Measurements from ENCODE around the gene CAMKK1.

The CAMKK1 gene

DNA sequence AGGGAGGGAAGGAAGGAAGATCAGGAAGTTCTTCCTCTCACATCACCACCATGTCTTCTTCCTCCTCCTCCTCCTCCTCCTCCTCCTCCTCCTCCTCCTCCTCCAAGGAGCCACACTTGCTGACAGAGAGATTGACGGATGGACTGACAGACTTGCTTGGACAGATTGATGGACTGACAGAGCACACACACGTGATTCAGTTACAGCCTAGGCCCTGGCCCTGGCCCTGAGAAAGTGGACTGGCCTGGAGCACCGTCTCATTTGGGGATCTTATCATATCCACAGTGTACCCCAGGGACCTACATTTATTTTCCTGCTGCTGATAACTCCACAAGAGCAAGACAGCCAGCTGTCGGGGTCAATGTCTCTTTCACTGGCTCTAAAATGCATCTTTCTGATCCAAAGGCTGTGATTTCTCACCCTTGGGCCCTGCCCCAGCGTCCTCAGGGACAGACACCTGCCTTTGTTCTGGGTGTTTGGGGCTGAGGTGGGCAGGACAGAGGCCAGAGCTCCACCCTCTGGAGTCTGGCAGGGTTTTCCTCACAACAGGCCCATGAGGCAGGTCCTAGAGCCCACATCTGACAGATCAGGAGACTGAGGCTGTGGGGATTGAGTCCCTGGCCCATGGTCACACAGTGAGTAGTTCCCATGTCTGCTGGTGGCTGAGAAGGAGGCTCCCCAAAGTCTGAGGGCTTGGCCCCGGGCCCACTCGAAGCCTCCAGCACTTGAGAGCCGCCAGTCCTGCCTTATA is 25.7 kb upstream of the CAMKK1 start:
- no peak for DNase-seq (ENCODE audit: low read depth in 2 of 2, low spot score in 1 of 2)

DNA sequence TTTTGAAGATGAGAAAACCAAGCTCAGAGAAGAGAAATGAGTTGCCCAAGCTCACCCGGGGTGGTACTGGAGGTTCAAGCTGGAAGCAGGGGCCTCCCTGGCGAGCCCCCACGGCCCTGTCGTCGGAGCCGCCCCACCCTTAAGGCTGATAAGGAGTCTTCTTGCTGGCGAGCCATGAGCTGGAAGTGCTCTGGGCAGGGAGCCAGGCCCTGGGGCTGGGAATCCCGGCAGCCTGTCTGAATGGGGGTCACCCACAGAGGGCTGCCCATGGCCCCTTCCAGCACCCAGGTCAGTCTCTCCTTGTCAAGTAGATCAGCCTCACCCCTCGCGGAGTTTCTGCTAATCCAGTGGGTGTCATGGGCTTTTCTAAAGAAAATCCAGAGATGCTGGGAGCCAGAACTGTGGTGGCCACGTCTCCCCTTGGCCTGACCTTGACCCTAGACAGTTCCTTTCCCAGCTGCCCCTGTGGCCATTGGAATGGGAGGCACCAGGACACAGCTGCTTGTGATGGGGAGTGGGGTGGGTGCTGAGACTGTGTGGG is 24.6 kb upstream of the CAMKK1 start:
- no peak for DNase-seq (ENCODE audit: low read depth in 2 of 2, low spot score in 1 of 2)

DNA sequence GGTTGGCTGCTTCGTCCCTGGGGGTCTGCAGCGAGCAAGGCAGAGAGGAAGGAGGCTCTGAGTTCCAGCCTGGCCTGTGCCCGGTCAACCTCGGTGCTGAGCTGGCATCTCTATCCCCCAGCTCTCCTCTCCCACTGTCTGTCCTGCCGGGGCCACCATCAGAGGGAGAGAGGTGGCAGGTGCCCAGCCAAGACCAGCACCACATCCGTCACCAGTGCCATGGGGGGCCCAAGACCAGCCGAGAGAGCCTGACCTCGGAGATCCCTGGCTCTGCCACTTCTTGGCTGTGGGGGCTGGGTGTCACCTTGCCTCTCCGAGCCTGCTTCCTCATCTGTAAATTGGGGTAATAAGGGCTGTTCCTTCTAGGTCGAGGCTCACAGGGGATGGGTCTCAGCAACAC is 24.0 kb upstream of the CAMKK1 start:
- no peak for DNase-seq (ENCODE audit: low read depth in 2 of 2, low spot score in 1 of 2)

DNA sequence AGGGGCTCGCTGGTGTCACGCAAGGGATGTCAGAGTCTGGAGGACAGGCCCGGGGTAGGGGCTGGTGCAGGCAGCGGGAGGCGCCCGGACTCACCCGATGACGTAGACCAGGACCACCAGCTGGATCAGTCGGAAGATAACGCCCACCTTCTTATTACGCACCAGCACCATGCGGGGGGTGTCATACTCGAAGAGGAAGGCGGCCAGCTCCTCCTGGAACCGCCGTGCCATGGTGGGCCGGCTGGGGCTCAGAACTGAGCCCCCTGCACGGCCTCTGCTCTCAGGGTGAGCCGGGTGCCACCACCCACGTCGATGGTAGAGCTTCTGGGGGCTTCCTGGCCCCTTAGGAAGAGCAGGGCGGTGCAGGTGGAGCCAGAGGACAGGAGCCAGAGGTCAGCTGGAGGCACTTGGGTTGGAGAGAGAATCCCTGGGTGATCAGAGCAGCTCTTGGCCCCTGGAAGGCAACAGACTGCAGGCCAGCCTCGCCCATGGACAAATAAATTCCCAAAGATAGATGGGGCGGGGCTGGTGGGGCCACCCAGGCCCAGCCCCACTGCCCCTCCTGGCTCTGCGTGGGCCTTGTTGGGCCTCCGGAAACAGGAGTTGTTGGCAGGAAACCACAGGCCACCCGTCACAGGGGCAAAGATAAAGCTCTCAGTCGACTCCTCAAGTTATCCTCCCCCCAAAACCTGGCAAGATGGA is 23.3 kb upstream of the CAMKK1 start, which contains the start of gene P2RX1:
Gene P2RX1, minus strand, starts transcription at position 471 of the 702 bp plus-strand sequence. Its CDS starts 240 bp downstream, at position 231.
- peak in 1 of 2 donors; percentile 9 for DNase-seq (ENCODE audit: low read depth in 2 of 2, low spot score in 1 of 2)

DNA sequence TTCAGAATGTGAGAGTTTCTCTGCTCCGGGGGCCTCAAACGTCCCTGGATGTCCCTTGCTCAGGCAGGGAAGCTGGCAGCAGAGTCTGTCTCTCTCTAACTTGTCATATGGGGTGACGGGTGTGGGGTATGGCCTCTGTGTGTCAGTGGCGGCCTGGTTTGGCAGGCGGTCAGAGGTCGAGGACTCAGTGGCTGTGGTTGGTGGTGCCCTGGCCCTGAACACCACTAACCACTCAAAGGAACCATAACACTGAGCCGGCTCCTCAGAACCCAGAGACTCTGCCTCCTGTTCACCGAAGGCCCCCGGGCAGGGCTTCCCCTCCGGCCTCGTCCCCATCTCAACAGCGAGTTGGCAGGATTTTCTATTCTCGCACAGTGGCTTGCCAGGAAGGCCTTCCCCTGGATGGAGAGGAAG is 22.7 kb upstream of the CAMKK1 start:
- no peak for DNase-seq (ENCODE audit: low read depth in 2 of 2, low spot score in 1 of 2)

DNA sequence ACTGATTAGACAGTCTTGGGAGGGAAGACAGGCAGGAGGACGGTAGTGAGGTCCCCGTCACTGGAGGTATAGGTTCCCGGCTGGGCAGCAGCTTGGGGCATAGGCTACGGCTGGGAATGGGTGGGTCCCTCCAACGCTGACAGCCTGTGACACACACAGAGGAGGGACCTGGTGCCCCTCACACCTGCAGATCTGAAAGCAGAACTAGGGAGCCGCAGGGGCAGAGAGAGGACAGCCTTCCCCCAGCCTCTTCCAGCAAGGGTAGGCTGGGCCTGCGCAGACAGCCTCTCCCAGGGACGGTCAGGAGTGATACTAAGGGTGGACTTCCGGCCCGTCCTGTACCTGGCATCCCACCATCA is 21.4 kb upstream of the CAMKK1 start:
- DNase-seq (ENCODE audit: low read depth in 2 of 2, low spot score in 1 of 2), result no peak

DNA sequence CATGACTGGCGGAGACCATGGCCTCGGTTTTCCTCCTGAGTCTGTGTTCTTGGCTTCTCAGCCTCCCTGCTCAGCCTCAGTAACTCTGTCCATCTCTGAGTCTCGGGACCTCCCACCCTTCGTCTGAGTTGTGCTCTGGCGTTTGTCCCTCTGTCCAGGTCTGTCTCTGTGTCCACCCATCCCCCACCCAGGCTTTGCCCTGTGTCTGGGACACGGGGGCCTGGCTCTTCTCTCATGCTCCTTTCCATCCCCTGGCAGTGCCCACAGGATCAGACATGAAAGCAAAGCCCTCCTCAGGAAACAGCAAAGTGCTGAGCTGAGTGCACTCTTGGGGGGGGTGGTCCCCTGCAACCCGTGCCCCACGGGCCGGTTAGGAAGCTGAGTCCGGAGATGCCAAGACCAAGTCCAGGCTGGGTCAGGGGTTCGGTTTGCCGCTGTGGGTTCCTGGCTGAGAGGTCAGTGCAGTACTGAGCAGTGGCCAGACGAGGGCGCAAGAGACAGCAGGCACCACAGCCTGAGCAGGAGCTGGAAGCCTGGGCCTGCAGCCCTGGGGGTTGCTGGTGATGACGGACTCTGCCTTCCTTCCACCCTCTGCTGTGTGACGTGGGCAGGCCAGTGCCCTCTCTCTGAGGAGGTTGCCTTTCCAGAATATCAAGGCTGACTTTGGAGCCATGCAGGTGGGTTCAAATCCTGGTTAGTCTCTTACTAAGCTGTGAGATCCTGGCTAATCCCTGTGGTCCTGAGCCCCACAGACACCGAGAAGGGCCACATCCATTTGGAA is 20.9 kb upstream of the CAMKK1 start:
- DNase-seq (ENCODE audit: low read depth in 2 of 2, low spot score in 1 of 2), result peak; percentile 55 to 68

DNA sequence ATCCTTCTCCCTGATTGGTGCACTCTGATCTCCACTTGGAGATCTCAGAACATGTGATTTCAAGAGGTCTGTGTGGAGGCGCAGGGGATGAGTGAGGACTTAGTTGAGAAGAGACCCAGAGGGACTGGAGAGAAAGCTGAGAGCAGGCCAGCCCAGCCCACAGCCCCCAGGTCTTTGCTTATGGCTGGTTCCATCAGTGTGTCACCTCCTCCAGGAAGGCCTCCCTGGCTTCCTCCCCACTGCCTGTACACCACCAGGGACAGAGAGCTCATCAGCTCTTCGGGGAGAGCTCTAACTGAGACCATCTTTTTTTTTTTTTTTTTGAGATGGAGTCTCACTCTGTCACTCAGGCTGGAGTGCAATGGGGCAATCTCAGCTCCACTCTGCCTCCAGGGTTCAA is 20.0 kb upstream of the CAMKK1 start:
- no peak for DNase-seq (ENCODE audit: low read depth in 2 of 2, low spot score in 1 of 2)

DNA sequence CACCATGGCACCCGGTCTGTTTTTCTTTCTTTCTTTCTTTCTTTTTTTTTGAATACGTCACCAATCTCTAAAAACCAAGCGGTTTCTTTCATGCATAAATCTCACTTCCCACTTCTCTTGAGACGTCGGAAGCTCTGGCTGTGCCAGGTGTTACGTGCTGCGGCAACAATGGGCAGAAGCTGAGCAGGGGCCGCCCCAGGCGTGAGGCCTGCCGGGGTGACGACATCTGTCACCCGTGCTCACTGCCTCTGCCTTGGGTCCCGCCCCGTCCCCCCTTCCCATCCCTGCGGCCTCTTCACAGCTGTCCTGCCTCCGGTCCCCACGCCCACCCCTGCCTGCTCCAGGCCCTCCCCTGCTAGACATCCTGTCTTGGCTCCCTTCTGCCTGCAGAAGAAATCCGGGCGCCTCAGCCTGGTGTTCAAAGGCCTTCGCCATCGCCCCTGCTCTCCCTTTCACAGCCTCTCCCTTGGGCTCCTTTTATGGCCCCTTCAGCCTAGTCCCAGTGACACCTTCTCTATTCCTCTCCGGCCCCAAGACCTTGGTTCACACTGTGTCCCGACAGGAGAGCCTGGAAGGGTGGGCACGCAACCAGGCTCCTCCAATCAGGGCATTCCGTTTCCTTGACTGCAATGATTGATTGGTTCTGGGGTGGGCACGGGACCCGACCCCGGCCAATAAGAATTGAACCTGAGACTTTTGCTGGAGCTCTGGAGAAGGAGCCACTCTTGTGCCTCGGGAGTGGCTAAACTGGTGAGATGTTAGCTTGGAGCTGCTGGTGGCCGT is 18.6 kb upstream of the CAMKK1 start:
- peak in 1 of 2 donors; percentile 17 for DNase-seq (ENCODE audit: low read depth in 2 of 2, low spot score in 1 of 2)

DNA sequence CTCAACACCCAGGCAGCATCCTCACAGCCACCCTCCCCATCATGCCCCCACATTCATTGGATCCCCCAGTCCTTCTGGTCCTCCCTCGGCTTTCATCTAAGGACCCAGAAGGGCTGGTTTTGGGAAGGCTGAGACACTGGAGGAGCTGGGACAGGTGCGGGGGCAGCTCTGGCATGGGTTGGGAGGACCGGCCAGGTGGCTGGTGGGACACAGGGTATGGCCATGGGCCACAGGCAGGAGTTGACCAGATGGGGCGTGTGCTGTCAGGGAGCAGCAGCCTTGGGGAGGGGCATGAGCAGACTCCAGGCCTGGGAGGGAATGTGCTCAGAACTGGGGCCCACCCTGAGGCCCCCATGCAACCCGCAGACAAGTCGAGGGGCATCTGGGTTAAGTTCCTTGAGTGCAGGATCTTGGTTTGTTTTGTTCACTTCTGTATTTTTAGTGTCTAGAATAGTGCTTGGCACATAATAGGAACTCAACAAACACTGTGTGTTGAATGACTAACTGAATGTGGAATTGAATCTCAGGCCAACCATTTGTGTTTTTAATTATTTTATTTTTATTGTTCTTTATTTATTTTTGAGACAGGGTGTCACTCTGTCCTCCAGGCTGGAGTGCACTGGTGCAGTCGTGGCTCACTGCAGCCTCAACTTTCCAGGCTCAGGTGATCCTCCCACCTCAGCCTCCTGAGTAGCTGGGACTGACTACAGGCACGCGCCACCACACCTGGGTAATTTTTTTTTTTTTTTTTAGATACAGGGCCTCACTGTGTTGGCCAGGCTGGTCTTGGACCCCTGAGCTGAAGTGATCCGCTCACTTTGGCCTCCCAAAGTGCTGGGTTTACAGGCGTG is 17.8 kb upstream of the CAMKK1 start:
- no peak for DNase-seq (ENCODE audit: low read depth in 2 of 2, low spot score in 1 of 2)

DNA sequence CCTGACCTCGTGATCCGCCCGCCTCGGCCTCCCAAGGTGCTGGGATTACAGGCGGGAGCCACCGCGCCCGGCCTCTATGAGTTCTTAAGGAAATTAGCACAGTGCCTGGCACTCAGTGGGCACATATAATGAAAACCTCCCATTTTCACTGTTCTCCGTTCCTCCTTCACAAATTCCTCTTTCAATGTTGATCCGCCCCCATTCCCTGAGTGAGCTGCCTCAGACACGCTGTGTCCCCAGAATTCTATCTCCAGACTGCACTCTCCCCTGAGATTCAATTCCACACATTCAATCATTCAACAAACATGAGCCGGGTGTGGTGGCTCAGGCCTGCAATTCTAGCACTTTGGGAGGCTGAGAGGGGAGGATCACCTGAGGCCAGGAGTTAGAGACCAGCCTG is 16.4 kb upstream of the CAMKK1 start:
- no peak for DNase-seq (ENCODE audit: low read depth in 2 of 2, low spot score in 1 of 2)

DNA sequence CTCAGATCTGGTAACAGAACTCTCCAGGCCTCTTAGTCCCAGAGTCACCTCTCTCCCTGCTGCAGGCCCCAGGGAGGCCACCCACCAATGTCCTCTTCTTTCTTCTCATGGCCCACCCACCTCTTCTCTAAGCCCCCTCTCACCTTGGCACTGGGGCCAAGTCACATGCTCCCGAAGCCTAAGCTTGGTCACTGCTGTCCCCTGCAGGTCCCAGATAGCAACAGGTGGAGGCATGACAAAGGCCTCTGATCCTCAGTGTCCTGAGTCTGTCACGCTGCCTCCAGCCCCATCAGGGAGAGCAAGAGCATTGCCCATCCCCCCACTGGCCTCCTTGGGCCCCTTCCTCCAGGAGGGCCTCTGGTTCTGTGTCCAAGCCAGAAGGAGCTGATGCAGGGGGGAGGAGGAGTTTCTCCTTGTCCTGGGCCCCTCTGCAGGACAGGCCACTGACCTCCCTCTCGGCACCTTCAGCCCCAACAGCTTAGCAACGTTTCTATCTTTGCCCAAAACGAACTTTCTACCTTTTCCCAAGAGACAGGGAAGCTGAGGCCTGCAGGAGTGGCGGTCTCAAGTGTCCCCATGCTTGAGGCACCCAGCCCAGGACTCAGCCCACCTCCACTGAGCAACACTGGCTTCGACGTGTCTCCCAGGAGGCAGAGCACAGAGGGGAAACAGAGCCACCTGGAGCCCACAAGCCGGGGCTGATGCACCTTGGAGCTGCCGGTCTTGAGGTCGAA is 14.8 kb upstream of the CAMKK1 start:
- no peak for DNase-seq (ENCODE audit: low read depth in 2 of 2, low spot score in 1 of 2)

DNA sequence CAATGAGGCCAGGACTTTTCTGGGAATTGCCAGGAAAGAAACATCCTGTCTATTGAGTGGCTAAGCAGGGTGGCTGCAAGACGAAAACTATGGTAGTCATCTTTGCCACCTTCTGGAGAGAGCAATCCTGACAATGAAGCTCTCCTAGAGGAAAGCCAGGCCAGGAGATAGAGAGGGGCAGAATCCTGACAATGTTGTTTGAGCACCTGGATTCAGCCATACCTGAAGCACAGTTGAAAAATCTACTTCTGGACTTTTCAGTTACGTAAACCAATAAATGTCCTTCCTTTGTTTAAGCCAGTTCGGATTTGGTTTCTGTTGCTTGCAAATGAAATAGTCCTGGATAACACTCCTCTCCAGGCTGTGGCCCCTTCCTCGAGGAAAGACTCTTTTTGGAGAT is 14.0 kb upstream of the CAMKK1 start:
- no peak for DNase-seq (ENCODE audit: low read depth in 2 of 2, low spot score in 1 of 2)

DNA sequence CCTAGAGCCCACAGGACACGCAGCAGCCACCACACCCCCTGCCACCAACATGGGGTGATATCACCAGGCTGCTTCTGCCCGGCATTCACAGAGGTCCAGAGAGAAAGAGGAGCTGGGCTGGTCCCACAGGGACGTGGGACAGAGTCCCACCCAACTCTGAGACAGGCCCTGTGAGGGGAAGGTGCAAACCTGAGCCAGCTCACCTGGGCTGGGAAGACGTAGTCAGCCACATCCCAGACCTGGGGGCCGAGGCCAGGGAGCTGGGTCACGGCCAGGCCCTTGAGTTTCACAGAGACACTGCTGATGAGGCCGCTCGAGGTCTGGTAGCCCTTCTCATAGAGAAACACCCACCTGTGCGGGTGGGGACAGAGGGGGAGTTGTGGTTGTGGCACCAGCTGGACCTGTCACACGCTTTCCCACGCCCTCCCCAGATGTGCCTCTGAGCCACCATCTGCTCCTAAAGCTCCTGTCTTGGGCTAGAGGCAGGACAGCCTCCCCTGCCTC is 12.2 kb upstream of the CAMKK1 start:
- no peak for DNase-seq (ENCODE audit: low read depth in 2 of 2, low spot score in 1 of 2)

DNA sequence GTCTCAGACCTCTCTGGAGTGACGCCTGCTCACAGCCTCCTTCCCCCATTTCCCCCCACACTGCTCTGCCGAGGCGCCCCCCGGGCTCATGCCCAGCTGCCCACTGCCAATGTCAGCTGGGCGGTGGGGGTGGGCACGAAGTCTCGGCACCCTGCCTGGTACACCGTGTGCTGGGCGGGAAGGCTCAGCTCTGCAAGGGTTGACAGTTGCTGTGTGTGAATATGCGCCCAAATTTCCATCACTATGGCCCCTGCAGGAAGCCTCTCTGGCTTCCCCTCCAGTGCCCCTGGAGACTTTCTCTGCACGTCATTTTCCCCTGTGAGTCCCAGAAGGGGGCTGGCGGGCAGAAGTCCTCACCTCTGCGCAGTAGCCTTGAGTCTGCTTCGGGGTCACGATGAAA is 11.6 kb upstream of the CAMKK1 start:
- no peak for DNase-seq (ENCODE audit: low read depth in 2 of 2, low spot score in 1 of 2)

DNA sequence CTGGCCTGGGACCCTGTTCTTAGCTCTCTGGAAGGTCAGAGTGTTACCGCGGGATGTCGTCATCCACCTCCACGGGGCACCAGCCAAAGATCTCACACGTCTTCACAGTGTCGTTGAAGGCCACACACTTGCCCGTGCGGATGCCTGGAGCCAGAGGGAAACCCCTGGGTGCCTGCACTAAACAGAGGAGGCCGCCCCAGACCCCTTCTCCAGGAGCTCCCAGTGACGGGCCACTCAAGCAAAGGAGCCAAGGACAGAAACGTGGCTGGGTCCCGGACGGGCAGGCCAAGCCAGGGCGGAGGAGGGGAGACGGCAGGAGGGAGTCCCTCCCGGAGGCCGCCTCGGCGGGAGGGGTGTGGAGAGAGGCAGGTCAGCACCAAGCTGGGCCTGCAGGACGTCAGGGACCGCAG is 11.0 kb upstream of the CAMKK1 start:
- no peak for DNase-seq (ENCODE audit: low read depth in 2 of 2, low spot score in 1 of 2)

DNA sequence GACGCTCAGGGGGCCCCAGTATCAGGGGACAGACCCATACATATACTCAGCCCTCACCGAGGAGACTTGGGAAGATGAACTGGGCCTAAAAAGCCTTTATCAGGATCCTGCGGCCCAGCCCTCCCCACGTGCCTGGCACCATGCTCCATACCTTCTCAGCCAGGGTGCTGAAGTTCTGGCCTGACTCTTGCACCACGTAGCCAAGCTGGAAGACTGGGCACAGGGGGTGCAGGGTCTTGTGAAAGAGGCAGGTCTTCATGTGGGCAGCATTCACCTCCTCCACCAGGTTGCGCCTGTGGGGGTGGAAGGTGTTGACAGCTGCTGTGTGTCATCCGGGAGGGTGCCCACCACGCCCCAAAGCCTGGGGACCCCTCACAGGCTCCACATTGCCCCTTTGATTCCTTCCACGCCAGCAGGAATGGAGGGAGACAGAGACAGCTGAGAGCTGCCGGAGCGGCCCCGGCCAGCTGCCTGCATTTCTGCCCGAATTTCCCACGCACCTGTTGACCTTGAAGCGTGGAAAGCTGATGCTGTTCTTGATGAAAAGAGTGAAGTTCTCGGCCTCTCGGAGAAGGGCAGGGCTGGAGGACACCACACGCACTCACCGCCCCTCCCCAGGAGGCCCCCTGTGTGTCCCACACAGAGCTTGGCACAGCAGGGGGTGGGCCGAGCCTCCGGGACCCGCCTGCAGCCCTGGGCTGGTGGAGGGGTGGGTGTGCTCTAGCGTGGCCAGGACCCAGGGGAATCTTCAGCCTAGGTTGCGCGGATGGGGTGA is 10.4 kb upstream of the CAMKK1 start:
- DNase-seq (ENCODE audit: low read depth in 2 of 2, low spot score in 1 of 2), result no peak

DNA sequence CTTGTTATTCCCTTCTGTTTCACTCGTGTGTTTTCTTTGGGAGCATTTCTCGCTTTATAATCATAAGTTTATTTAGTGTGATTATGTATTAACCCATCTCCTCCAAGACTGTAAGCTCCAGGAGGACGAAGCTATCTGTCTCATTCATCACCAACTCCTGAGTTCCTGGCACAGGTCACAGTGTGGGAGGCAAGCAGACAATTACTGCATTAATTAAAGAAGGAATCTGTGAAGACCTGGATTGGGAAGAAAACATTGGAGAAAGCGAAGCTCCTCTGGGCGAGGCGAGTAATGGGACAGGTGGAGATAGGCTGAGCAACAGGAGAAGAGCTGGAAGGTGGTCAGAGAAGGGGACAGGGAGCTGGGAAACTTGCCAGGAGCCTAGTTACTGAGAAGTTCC is 7.8 kb upstream of the CAMKK1 start:
- DNase-seq (ENCODE audit: low read depth in 2 of 2, low spot score in 1 of 2), result no peak

All from stimulated activated CD8-positive, alpha-beta memory T cell treated with anti-CD3 and anti-CD28 coated beads, Interleukin-4, amount 100 ng/mL, for 1 hour (primary cell).